NB4 (cell line): ENCODE results near the gene SIPA1.

Experiments
- DNase-seq: peaks from one replicate; pipeline ENCODE4 v3.0.0; 2010; ENCODE audit warnings: low read depth
- H3K4me3 ChIP-seq: one replicate; pipeline ENCODE4 v1.5.1; 2011; ENCODE audit warnings: mild to moderate bottlenecking, low read depth, low read length, moderate library complexity
- CTCF ChIP-seq: IDR thresholded peaks from one replicate; pipeline ENCODE4 v1.5.1; 2012; ENCODE audit warnings: low read depth, low read length
- MAX ChIP-seq: IDR thresholded peaks from 2 replicates; pipeline ENCODE4 v1.6.1; 2011; ENCODE audit warnings: low read depth, low read length
- MYC ChIP-seq: IDR thresholded peaks from 2 replicates; pipeline ENCODE4 v1.6.1; 2011; ENCODE audit warnings: low read depth, low read length
- POLR2A ChIP-seq: IDR thresholded peaks from 2 replicates; pipeline ENCODE4 v1.6.1; 2011; ENCODE audit warnings: mild to moderate bottlenecking; ENCODE audit not compliant: insufficient read length; ENCODE audit errors: extremely low read depth

Gene SIPA1

DNA sequence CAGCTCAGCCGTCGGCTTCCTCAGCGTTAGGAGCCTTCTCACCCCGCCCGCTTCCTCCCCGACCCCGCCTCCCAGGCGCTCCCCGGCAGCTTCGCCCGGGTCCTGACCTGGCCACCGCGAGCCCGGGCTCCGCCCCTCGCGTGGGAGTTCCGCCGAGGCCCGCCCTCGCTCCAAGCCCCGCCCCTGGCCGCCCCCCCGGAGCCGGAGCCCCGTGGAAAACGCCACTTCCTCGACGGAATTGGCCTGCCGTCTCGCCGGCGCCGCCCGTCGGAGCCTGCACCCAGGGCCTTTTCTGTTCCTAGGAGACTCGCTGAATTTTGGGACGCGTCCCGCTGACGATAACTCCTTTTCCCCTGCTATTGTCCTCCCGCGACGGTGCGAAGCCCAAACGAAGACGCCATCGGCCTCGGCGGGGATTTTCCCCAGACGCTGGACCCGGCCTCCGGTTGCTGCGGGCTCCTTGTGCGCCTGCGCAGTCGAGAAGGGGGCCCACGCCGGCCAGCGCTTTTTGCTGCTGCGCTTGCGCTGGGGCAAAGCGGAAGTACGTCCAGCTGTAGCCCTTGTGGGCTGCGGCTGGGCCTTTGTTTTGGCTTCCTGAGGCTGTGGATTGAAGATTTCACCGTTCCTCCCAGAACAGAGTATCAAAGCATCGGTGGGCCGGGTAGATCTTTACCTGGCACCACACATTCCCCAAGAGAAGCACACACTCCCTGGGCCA is 14.8 kb downstream of the SIPA1 start:
- peak; percentile 95 for DNase-seq
- peak; percentile 61 for TF ChIP-seq MYC
- TF ChIP-seq POLR2A, result peak; percentile 56
- no peak for TF ChIP-seq CTCF
- peak; percentile 63 for TF ChIP-seq MAX
- peak overlapping the region; percentile 66 for H3K4me3 ChIP-seq

DNA sequence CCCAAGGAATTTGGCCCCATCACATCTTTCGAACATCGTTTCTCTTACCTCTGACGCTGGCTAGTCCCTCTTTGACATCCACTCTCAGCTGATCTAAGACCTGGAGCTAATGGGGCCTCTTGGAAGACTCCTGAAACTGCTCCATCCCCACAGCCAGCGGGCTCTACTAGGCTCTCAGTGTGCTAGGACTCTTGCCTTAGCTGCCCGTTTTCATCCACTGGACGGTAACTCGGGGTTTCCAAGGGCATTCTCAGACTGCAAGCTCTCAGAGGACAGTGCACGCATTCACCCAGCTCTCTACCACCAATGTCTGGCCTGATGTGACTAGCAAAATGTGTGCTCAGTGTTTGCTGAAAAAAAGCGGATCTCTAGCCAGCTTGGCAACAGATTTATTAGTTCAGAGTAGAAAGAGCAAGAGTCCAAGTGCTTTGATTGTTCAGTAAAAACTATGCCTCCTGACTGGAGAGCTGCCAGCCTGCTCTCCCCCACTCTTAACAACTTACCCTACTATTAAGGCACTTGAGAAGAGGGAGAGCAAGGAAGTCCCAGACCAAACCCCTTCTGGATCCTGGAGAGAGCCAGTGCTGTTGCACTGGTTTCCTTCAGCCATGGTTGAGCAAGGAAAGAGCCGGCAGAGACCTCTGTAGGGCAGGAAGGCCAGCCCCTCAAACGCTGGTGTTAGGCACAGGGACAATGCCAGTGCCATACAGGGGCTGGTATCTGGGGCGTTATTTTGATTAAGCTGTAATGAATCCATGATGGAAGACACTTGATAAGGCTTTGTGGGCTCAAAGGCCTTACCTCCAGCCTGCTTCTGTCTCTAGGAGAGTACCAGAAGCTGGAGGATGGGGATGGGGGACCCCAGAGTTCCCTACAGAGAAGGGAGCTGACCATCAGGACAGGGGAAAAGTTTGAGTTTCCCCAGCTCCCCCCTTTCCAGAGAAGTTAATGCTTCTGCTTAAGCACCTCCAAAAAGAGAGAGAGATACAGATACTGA is 15.6 kb downstream of the SIPA1 start:
- no peak for DNase-seq
- TF ChIP-seq CTCF (no peak), MAX (no peak), MYC (no peak), POLR2A (no peak)
- H3K4me3 ChIP-seq, result peak overlapping the region; percentile 33

DNA sequence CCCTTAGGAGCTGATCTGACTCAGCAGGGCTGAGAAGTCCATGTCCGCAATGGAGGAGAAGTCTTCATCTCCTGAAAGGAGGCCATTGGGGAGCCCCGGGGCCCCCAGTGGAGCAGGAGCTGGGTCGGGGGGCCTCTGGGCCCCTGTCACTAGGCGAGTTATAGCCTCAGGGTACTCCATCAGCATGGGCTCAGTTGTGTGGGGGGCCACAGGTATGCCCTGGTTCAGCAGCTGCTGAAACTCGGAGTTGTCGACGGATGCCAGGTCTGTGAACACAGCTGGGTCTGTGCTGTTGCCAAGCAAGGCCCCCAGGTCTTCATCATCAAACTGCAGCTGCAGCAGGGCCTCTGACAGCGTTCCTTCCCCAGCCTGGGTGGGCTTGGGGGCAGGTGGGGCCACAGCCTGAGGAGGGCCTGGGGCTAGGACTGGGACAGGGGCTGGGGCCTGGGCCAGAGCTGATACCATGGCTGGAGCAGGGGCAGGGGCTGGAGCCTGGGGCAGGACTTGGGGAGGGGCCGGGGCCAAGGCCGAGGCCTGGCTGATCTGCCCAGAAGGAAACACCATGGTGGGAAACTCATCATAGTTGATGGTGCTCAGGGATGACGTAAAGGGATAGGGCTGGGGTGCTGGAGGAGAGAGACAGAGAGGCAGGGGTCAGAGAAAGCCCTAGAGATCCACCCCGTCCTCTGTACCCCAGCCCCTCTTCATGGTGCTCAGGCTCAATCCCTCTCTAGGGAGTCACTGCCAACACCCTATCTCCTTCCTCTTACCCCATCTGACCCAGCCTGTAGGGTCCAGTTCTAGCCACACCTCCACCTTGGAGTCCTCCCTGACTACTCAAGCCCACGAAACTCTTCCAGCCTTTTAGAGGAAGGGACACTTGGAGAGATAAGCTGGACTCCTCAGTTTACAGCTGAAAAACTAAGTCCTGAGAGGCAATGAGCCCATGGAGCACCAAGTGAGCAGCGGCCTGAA is 16.8 kb downstream of the SIPA1 start:
- no peak overlapping the region for H3K4me3 ChIP-seq
- no peak for TF ChIP-seq CTCF
- no peak for TF ChIP-seq POLR2A
- no peak for TF ChIP-seq MYC
- no peak for TF ChIP-seq MAX
- DNase-seq, result no peak

DNA sequence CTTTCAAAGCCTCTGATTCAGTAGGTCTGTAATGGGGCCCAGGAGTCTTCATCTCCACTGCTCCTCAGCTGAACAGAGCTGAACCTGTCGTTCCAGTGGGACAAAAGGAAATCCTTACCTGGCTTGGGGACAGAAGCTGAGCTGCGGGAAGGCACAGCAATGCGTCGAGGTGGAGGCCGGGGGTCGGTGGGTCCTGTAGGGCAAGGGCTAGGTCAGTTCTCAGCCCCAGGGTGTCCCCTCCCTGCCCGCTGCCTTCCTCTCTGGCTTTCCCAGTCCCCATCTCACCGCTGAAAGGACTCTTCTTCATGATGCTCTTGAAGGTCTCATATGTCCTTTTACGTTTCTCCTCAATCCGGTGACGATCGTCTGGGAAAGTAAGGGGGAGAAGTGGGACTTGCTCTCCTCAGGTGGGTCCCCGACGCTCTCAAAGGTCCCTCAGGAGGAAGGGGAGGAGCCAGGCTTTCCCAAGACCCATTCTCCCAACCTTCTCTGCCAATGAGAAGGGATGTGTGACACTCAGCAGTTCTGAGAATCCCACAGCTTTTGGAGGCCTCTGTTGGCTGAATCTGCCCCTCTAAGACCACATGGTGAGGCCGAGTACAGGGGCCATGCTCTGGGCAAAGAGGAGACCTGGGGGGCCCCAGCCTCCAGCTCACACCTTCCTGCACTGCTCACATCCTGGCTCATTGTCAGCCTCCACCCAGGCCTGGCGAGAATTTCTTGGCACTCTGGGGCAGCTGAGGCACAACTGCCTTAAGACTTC is 17.9 kb downstream of the SIPA1 start:
- DNase-seq, result no peak
- no peak overlapping the region for H3K4me3 ChIP-seq
- TF ChIP-seq CTCF (no peak), MAX (no peak), POLR2A (no peak), MYC (no peak)
